Renal cortical epithelial cell (primary cell): ENCODE data around the gene SPECC1. TPM values are rescaled to one million over a fixed set of nuclear protein-coding genes. Genes with fewer than 3 reads are reported as not detected.
"Not testable (repeated sequence)": the region's sequence is repeated elsewhere in the genome, so short reads cannot be mapped to it uniquely, and the experiment has no call there.

Source experiments
- DNase-seq: peaks from one replicate; pipeline ENCODE4 v3.0.0-alpha.2; 2011; ENCODE audit warnings: low read depth
- total RNA-seq: library from RNA; depleted of rRNA; stranded (reverse); fragments of >200 nt; gene quantifications from 2 replicates; pipeline ENCODE4 v1.2.3, GENCODE V29; 2014

The SPECC1 gene
- total RNA-seq, 1 donor from 2014 or later = 144 TPM

GRCh38 chr17:20068445-20068844, 59.3 kb downstream of the SPECC1 start:
- no peak for DNase-seq

GRCh38 chr17:20071824-20072691, 62.9 kb downstream of the SPECC1 start:
- no peak for DNase-seq

DNA sequence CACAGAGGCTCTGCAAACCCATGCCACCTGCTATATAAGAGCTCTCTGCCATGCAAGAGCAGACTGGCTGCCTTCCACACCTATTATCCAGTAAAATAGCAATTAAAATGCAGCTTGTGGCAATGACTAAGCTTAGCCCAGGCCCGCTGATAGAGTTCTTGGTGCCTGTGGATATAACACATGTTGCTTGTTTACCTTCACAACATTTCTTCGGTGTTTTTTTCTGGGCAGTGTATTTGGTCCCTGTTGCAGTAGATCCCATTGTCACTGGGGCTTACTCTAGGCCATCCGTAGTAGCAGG, 63.5 kb downstream of the SPECC1 start:
- peak; percentile 66 for DNase-seq

DNA sequence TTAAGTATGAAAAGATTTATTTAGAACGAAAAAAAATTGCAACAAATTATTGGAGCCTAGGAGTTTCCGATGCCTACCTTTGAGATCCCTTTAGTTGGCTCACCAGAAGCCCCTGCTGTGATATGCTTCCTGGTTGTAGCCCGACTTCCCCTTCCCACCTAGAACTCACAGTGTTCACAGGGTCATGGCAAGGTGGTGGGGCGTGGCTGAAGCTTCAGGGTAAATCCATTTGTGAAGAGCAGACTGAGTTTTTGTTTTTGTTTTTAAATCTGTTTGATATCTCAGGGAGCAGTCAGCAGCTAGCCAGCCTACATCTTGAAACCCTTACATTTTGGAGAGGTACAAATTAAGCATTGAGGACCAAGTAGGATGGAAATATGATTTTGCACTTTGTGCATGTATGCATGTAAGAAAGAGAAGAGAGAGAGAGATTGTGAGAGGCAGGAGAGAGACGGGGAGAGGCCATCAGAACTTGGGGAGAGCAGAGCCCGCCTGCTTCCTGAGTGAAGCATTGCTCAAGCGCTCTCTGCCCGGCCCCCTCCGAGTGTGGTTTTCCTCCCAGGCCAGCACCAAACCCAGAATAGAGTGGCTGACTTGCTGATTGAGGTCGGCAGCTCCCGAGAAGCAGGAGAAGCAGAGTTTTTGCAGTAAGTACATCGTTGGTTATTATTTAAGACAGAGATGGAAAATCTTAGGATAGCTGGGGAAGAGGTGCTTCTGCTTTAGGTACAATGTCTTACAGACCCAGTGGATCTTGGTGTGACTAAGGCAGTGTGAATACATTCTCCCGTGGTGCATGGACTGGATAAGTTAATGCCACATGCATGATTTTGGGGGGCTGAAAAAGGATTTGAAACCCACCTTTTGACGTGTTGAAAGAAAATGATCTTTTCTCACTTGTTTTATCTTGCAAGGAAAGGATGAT, 64.2 kb downstream of the SPECC1 start:
- DNase-seq = no peak

GRCh38 chr17:20074001-20074400, 64.8 kb downstream of the SPECC1 start:
- DNase-seq = no peak

GRCh38 chr17:20074489-20074888, 65.3 kb downstream of the SPECC1 start:
- no peak for DNase-seq

- not testable (repeated sequence) for DNase-seq
These were observed 67.0 kb downstream of the SPECC1 start for GRCh38 chr17:20076137-20076536.

- no peak for DNase-seq
These were observed 69.0 kb downstream of the SPECC1 start for GRCh38 chr17:20077978-20078685.

DNA sequence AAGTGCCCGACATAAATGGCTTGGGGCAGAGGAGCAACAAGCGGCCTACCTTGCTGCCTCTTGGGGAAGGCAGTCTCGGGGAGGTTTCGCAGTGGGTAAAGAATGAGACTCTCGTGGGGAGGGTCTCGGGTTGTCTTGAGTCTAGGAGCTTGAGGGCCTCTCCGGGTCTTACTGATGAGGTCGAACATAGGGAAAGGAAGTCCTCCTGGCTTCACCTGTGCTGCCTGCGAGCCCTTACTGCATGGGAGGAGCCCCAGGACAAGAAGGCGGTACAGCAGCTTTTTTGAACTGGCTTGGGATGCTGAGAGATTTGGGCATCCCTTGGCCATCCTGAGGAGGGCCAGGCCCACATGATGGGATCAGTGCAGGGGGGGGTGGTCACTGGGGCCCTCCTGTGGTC, 71.4 kb downstream of the SPECC1 start:
- DNase-seq = no peak

GRCh38 chr17:20083156-20083859, 74.1 kb downstream of the SPECC1 start:
- no peak for DNase-seq

DNA sequence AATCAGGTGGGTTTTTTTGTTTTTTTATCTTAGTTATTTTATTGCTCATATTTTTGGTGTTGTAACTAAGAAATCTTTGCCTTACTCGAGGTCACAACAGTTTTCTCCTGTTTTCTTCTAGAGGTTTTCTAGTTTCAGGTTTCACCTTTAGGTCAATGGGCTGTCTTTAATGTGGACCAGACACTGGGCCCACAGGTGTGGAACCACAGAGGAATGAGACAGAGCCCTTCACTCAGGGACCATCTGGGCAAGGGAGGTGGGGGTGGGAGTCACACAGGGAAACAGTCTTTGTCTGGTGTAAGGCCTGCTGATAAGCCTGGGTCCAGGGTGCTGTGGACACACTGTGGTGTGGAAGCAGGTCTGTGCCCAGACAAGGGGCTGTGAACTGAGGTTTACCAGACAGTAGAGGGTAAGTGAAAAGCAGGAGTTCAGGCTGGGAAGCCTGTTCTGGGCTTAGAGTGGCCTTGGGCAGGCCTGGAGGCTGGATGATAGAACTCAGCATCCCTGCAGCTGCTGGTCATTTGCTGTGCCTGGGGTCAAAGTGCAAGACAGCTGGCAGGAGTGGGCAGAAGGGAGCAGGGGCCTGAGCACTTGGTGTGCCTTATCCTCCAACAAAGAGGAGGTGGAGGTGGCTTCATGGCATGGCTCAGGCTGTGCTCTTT, 75.6 kb downstream of the SPECC1 start:
- DNase-seq = no peak

- no peak for DNase-seq
These were observed 76.2 kb downstream of the SPECC1 start for GRCh38 chr17:20085283-20085845.

GRCh38 chr17:20086416-20087076, 77.4 kb downstream of the SPECC1 start:
- DNase-seq = no peak

- no peak for DNase-seq
These were observed 78.5 kb downstream of the SPECC1 start for GRCh38 chr17:20087538-20088250.

GRCh38 chr17:20089756-20090547, 80.8 kb downstream of the SPECC1 start:
- no peak for DNase-seq

GRCh38 chr17:20091174-20092029, 82.2 kb downstream of the SPECC1 start:
- no peak for DNase-seq

- DNase-seq = no peak
These were observed 83.2 kb downstream of the SPECC1 start for GRCh38 chr17:20092261-20092867.
